Measurements from ENCODE around the gene NINJ2.

DNA sequence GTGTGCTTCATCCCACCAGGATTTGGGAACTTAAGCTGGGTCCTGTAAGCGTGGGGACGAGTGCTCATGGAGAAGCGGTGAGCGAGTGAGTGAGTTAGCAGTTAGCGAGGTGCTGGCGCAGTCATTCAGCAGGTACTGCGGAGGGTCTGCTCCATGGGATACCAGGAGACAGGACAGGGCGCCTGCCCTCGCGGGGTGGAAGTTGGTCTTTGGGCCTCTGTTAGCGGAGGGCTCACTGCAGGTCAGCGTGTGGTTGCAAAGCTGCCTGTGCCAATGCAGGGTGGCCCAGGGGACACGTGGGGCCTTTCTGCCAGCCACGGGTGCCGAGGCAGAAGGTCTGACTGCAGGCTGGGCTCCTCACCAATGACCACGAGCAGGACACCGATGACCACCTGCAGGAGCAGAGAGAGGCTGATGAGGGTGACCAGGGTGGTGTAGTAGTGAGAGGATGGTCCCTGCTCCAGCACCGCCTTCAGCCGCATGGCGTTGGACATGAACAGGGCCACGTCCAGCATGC is 97.6 kb downstream of the NINJ2 start:
- TF ChIP-seq, protein P1, sequence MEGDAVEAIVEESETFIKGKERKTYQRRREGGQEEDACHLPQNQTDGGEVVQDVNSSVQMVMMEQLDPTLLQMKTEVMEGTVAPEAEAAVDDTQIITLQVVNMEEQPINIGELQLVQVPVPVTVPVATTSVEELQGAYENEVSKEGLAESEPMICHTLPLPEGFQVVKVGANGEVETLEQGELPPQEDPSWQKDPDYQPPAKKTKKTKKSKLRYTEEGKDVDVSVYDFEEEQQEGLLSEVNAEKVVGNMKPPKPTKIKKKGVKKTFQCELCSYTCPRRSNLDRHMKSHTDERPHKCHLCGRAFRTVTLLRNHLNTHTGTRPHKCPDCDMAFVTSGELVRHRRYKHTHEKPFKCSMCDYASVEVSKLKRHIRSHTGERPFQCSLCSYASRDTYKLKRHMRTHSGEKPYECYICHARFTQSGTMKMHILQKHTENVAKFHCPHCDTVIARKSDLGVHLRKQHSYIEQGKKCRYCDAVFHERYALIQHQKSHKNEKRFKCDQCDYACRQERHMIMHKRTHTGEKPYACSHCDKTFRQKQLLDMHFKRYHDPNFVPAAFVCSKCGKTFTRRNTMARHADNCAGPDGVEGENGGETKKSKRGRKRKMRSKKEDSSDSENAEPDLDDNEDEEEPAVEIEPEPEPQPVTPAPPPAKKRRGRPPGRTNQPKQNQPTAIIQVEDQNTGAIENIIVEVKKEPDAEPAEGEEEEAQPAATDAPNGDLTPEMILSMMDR (IDR thresholded peaks at IDR 0.05), result no peak
- no peak for TF ChIP-seq POLR2A (IDR thresholded peaks at IDR 0.05)
- no peak for TF ChIP-seq EP300 (IDR thresholded peaks at IDR 0.05)

Measured in ovary (tissue), 3 donors.